ENCODE data around the gene ADNP.

DNA sequence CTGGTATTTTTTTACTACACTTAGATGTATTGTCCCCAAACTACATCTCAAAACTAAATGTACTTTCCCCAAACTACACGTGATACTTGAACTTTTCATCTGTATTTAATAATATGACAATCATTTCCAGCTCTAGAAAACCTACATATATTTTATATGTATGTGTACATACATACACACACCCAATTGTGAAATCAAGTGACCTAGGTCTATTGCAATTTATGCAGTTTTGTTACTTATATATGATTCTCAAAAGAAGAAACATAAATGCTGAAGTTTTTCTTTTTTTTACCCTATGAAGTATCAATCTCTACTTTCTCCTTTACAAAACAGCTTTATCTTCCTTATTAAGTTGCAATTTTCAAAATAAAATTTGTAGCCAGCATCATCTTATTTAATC is 4.7 kb downstream of the ADNP start:
- TF ChIP-seq EZH2phosphoT487 (IDR thresholded peaks at IDR 0.05) (no peak), CTCF (IDR thresholded peaks at IDR 0.05) (no peak)
